Islet precursor cell (in vitro differentiated cells): Measurements from ENCODE around the gene RRP12.
"Not testable (repeated sequence)": the region's sequence is repeated elsewhere in the genome, so short reads cannot be mapped to it uniquely, and the experiment has no call there.

Experiments used
- DNase-seq: peaks from one replicate; pipeline ENCODE4 v3.0.0-alpha.2; 2018

Gene RRP12, protein sequence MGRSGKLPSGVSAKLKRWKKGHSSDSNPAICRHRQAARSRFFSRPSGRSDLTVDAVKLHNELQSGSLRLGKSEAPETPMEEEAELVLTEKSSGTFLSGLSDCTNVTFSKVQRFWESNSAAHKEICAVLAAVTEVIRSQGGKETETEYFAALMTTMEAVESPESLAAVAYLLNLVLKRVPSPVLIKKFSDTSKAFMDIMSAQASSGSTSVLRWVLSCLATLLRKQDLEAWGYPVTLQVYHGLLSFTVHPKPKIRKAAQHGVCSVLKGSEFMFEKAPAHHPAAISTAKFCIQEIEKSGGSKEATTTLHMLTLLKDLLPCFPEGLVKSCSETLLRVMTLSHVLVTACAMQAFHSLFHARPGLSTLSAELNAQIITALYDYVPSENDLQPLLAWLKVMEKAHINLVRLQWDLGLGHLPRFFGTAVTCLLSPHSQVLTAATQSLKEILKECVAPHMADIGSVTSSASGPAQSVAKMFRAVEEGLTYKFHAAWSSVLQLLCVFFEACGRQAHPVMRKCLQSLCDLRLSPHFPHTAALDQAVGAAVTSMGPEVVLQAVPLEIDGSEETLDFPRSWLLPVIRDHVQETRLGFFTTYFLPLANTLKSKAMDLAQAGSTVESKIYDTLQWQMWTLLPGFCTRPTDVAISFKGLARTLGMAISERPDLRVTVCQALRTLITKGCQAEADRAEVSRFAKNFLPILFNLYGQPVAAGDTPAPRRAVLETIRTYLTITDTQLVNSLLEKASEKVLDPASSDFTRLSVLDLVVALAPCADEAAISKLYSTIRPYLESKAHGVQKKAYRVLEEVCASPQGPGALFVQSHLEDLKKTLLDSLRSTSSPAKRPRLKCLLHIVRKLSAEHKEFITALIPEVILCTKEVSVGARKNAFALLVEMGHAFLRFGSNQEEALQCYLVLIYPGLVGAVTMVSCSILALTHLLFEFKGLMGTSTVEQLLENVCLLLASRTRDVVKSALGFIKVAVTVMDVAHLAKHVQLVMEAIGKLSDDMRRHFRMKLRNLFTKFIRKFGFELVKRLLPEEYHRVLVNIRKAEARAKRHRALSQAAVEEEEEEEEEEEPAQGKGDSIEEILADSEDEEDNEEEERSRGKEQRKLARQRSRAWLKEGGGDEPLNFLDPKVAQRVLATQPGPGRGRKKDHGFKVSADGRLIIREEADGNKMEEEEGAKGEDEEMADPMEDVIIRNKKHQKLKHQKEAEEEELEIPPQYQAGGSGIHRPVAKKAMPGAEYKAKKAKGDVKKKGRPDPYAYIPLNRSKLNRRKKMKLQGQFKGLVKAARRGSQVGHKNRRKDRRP (N-terminal part only)

DNA sequence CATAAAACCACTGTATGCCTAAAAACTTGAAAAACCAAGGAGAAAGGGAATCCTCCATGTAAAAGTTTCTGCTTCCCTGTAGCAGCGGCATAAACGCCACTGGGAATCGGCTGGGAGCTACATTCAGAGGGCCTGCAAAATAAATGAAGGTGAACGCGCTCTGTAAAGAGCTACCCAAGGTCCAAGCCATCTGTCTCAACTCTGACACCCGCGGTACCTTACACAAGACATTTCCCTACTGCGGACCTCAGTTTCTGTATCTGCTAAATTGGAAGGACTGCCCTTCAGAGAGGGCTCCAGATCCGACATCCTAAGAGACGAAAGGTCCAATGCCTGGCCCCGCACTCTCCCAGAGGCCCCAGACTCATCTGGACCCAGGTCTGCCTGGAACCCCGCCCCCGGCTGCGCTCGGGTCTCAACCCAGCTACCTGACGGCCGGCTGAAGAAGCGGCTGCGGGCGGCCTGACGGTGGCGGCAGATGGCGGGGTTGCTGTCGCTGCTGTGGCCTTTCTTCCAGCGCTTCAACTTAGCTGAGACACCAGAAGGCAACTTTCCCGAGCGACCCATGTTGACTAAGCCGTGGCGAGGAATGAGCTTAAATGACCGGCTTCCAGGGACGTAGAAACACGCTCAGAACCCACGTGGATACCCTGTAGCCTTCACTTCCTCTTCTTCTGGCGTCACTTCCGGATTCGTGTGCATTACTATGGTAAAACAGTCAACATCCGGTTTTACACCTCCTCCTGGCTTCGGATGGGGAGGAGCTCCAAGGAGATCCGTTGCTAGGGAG, at the start of gene RRP12:
Gene RRP12, minus strand, starts transcription at position 676 of the 790 bp plus-strand sequence. Its CDS starts 109 bp downstream, at position 567.
- DNase-seq = peak; percentile 95

DNA sequence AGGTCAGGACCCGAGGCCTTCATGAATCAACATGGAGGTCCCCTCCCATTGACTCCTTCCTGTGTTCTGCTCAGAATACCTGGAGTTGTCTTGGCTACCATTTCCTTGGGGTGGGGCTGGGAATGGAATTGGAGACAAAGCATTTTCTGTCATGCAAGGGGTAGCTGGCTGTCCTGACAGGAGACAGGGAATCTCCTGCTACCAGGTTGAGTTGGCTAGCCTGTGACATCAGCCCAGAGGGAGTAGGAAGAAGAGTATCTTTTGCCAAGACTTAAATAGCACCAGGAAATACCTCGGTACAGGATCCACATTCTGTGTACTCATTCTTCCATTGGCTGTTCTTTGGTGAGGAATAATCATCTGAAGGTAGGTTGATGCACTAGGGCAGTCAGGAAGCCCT, 49.7 kb upstream of the RRP12 start:
- no peak for DNase-seq

DNA sequence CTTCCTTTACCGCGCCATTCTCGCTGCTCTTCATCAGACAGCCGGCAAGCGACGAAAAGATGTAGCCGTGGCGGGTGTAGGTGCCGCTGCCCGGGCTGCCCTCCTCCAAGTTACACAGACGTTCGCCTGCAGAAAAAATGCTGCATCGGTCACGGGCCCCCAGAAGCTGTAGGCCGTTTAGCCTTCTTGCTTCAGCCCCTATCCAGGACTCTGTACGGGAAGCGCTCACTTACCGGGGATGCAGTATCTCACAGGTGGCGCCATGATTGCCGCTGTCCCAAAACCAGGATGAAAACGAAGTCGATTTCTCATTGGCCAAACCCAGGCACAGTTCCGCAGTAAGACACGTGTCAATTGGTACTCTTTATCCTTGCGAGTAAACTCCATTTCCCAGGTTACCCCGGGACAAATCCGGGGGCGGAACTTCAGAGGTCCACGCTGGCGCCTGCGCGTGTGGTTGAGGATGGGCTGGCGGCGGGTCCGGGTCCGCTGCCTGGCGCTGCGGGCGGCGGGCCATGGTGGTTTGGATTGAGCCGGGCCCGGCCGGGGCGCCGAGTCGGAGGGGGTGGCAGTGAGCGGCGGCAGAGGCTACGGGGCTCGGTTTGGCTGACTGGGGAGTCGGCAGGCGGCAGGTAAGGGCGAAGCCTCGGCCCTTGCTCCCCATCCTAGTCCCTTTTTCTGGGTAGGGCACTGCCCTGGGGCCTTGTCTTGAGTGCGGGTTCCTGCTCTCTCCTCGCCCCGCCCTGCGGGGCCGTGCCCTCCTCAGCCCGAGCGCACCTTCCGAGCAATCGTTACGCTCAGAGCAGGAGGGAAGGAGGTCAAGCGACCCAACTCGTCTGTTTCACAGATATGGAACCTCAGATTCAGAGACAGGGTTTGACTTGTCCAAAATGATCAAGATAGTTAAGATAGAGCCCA, 44.8 kb upstream of the RRP12 start, which contains the start of the genes EXOSC1 and ZDHHC16:
Gene EXOSC1, minus strand, starts transcription at position 285 of the 918 bp plus-strand sequence. Its CDS starts 21 bp downstream, at position 264.
Gene ZDHHC16, plus strand, starts transcription at position 454 of the 918 bp plus-strand sequence. CDS start 5,501 bp downstream, outside the sequence.
- DNase-seq = peak; percentile 98

DNA sequence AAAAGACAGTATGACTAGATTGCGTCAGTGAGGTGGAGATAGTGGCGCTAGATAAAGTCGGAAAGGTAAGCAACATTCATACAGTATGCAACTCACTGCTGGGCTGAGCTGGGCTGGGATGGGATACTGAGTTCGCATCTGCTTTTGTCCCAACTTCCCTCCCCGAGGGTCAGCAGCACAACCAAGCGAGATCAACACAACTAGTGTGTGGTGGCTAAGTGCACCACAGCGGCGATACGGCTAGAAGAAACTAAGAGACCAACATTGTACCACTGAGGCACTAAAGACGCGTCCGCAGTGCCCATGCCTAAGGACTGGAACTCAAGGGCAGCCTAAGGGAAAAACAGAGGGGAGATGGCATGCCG, 44.2 kb upstream of the RRP12 start:
- no peak for DNase-seq

GRCh38 chr10:97444212-97444611, 43.1 kb upstream of the RRP12 start:
- no peak for DNase-seq

DNA sequence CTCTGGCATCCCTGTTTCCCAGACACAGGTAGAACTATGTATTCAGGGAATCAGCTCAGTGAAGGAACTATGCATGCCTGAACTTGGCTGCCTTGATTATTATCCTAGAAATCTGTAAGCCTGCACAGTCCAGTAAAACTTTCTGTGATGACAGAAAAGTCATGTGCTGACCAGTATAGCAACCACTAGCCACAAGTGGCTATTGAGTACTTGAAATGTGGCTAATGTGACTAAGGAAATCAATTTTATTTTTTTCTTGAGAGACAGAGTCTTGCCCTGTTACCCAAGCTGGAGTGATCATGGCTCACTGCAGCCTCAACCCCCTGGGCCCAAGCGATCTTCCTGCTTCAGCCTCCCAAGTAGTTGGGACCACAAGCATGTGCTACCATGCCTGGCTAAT, 41.1 kb upstream of the RRP12 start:
- DNase-seq = no peak

- DNase-seq = no peak
These were observed 34.1 kb upstream of the RRP12 start for GRCh38 chr10:97435211-97435610.

DNA sequence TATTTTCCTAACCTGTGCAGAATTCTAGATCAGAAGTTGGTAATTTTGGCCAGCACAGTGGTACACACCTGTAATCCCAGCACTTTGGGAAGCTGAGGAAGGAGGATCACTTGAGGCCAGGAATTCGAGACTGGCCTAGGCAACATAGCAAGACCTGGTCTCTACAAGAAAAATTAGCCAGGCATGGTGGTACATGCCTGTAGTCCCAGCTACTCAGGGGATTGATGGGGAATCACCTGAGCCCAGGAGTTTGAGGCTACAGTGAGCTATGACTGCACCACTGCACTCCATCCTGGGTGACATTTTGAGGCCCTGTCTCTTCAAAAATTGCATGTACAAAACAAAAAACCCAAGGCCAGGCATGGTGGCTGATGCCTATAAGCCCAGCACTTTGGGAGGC, 33.4 kb upstream of the RRP12 start:
- DNase-seq = no peak

GRCh38 chr10:97434055-97434454, 32.9 kb upstream of the RRP12 start:
- no peak for DNase-seq

DNA sequence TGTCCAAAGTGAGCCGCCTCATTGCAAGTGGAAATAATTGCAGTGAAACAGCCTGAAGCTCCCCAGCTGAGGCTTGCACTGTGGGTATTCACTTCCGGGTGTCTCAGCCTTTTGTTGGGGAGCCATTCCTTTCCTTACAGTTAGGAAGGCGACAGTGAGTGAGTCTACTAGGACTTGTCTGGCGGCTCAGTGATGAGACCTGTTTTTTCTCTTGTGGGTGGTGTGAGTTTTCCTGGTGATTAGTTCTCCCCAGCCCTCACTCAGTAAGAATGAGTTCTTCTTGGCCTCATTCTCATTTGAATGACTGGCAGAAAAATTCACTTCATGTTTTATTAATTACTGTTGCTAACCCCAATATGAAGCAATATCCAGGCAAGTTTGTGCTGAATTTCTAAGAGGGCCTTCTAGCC, 27.4 kb upstream of the RRP12 start:
- no peak for DNase-seq

GRCh38 chr10:97427571-97428179, 26.5 kb upstream of the RRP12 start:
- peak; percentile 93 for DNase-seq

DNA sequence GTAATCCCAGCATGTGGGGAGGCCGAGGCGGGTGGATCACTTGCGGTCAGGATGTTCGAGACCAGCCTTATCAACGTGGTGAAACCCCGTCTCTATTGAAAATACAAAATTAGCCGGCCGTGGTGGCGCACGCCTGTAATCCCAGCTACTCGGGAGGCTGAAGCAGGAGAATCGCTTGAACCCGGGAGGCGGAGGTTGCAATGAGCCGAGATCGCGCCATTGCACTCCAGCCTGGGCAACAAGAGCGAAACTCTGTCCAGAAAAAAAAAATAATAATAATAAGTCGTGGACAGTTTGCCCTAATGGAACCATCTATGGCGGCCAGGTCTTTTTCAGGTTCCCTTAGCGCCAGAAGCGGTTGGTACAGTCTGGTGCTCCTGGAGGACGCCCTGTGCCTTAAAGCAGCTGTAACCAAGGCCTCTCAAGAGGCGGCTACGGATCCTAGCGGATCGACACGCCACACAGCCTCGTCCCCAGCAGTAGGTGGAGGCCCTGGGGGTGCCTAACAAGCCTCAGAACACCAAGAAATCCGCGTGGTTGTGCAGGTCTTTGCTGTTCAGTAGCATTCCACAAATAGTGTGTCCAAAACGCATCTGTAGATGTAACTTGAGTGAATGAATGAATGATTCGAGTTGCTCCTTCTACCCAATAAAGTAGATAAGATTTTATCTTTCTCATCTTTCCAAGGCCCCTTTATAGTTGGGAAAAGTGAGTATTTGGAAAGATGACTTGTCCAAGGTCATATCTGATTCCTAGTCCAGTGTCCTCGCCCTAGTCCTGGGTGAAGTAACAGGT, 25.8 kb upstream of the RRP12 start:
- DNase-seq = no peak

DNA sequence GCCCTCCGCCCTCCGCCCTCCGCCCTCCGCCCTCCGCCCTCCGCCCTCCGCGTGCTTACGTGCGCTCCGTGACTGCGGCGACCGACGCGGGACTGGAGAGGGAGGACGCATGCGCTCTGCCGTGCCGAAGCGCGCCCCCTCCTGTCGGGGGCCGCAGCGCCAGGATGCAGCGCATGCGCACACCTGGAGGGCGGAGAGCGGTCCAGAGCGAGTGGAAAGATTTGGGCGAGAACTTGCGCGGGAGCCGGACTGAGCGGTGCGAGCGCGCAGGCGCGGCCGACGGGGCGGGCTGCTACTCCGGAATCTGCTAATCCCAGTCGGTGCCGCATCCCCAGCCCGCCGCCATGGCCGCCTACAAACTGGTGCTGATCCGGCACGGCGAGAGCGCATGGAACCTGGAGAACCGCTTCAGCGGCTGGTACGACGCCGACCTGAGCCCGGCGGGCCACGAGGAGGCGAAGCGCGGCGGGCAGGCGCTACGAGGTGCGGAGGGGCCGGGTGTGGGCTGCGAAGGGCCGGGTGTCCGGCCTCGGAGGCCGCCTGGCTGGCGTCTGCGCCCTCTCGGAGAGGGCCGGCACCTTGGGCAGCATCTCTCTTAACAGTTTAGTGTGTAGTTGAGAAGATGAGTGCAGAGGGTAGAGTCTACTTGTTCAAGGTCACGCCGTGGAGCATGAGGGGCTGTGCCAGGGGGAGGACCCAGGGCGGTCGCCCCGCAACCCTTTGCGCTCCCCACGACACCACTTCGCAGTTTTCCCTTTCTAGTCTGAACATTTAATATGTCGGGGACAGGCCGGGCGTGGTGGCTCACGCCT, 25.0 kb upstream of the RRP12 start, which contains the start of gene PGAM1:
Gene PGAM1, plus strand, starts transcription at position 228 of the 812 bp plus-strand sequence. Its CDS starts 117 bp downstream, at position 345.
- peak; percentile 98 for DNase-seq

- not testable (repeated sequence) for DNase-seq
These were observed 22.6 kb upstream of the RRP12 start for GRCh38 chr10:97423757-97424098.

DNA sequence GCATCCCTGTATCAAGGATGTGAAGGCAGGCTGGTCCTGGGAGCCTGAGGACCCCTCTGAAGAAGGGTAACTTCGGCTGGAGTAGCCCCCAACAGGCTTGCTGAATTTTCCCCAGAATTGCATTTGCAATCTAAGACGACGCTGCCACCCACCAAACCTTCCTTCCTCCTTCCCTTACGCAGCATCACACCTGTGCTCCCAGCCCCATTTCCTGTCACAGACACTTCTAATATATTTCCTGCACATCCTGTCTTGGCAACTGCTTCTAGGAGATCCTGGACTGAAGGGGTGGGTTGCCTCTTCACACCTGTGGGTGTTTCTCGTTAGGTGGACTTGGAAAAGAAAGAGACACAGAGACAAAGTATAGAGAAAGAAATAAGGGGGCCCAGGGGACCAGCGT, 15.4 kb upstream of the RRP12 start:
- DNase-seq = no peak

DNA sequence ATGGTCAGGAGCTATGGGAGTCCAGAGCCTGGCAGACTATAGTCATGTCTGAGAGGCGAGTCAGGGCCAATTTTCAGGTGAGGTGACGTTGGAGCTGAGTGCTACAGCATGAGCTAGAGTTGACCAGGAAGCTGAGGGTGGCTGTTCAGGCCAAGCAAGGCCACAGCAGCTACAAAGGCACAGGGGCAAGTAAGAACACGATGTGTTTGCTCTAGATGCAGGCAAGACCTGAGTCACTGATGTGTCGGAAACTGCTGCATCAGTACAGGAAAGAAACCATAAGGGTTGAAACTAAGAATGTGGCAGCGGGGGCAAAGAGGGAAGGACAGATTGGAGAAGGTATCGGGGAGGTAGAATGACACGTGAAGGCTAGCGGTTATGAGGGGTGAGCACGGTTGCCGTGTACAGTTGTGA, 11.8 kb upstream of the RRP12 start:
- DNase-seq = peak; percentile 87

DNA sequence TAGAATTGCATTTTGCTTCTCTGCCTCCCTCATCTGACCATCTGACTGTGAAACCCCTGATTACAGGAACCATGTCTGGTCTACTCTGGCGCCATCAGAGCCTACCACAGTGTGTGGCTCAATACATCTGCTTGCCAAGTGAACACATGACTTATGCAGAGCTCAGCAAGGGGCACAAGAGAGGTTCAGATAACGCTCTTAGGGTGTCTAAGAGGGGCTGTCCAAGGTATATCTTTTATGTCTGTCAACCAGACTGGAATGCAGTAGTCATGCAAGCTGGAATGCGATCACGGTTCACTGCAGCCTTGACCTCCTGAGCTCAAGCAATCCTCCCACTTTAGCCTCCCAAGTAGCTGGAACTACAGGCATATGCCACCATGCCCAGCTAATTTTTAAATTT, 10.3 kb upstream of the RRP12 start:
- no peak for DNase-seq

GRCh38 chr10:97408496-97408992, 7.4 kb upstream of the RRP12 start:
- no peak for DNase-seq

- DNase-seq = no peak
These were observed 6.8 kb upstream of the RRP12 start for GRCh38 chr10:97407952-97408248.
